ENCODE measurements around the gene CDHR2.

CDHR2 gene

GRCh38 chr5:176537554-176538229 is 11.4 kb upstream of the CDHR2 start (continued):
- peak; percentile 80; the same call in 1 of the 2 replicates for TF ChIP-seq ZNF692 (tag by site-specific recombination; IDR thresholded peaks at IDR 0.05)
- TF ChIP-seq ZNF416 (tag by site-specific recombination; IDR thresholded peaks at IDR 0.05) = no peak
- TF ChIP-seq ZNF558 (tag by site-specific recombination; IDR thresholded peaks at IDR 0.05) = peak; percentile 67; the same call in 1 of the 2 replicates
- TF ChIP-seq ZNF10 (tag by site-specific recombination; IDR thresholded peaks at IDR 0.05) = 0 out of 2 replicates have a peak, but pooled peaks have one; percentile 25
- TF ChIP-seq ZBTB10 (tag by site-specific recombination; IDR thresholded peaks at IDR 0.05) = peak; percentile 99
- peak; percentile 2; the same call in 1 of the 2 replicates for TF ChIP-seq ZNF37A (tag by site-specific recombination; IDR thresholded peaks at IDR 0.05)
- TF ChIP-seq SALL2 (tag by site-specific recombination; IDR thresholded peaks at IDR 0.05; ENCODE audit: borderline replicate concordance) = no peak
- TF ChIP-seq ZNF423 (tag by site-specific recombination; IDR thresholded peaks at IDR 0.05) = peak; percentile 20; the same call in 1 of the 2 replicates
- TF ChIP-seq ZSCAN30 (tag by site-specific recombination; IDR thresholded peaks at IDR 0.05) = peak; percentile 82
- TF ChIP-seq ZNF280D (tag by site-specific recombination; IDR thresholded peaks at IDR 0.05) = 0 out of 2 replicates have a peak, but pooled peaks have one; percentile 34
- peak; percentile 80 for TF ChIP-seq YY1 (tag by site-specific recombination; IDR thresholded peaks at IDR 0.05)
- no peak for TF ChIP-seq ZNF169 (tag by site-specific recombination; IDR thresholded peaks at IDR 0.05)
- TF ChIP-seq PATZ1 (tag by site-specific recombination; IDR thresholded peaks at IDR 0.05) = no peak; the same call in 1 of the 2 replicates
- TF ChIP-seq ZNF48 (tag by site-specific recombination; IDR thresholded peaks at IDR 0.05) = no peak
- no peak for TF ChIP-seq ZNF112 (tag by site-specific recombination; IDR thresholded peaks at IDR 0.05)
- TF ChIP-seq ZNF529 (tag by site-specific recombination; IDR thresholded peaks at IDR 0.05; ENCODE audit: insufficient replicate concordance) = no peak
- no peak; the same call in 1 of the 2 replicates for TF ChIP-seq ZNF548 (tag by site-specific recombination; IDR thresholded peaks at IDR 0.05)
- no peak for TF ChIP-seq FEZF1 (tag by site-specific recombination; IDR thresholded peaks at IDR 0.05)
- TF ChIP-seq ZNF561 (tag by site-specific recombination; IDR thresholded peaks at IDR 0.05; ENCODE audit: borderline replicate concordance) = peak; percentile 33; the same call in 1 of the 2 replicates
- no peak for TF ChIP-seq ZNF510 (tag by site-specific recombination; IDR thresholded peaks at IDR 0.05; ENCODE audit: insufficient replicate concordance)
- no peak for TF ChIP-seq ZNF155 (tag by site-specific recombination; IDR thresholded peaks at IDR 0.05)
- no peak for TF ChIP-seq ZNF354C (tag by site-specific recombination; IDR thresholded peaks at IDR 0.05; ENCODE audit: borderline replicate concordance, low read depth)
- TF ChIP-seq GLIS1 (tag by site-specific recombination; IDR thresholded peaks at IDR 0.05) = peak; percentile 45; the same call in 1 of the 2 replicates
- TF ChIP-seq ZNF362 (tag by site-specific recombination; IDR thresholded peaks at IDR 0.05) = peak; percentile 63
- no peak for TF ChIP-seq ZNF302 (tag by site-specific recombination; IDR thresholded peaks at IDR 0.05; ENCODE audit: low read depth)
- TF ChIP-seq ZNF433 (tag by site-specific recombination; IDR thresholded peaks at IDR 0.05; ENCODE audit: low read depth) = no peak
- no peak for TF ChIP-seq ZNF664 (tag by site-specific recombination; IDR thresholded peaks at IDR 0.05)
- no peak for TF ChIP-seq ZNF175 (tag by site-specific recombination; IDR thresholded peaks at IDR 0.05)
- no peak for TF ChIP-seq TRIM28 (IDR thresholded peaks at IDR 0.05; ENCODE audit: borderline replicate concordance, low read length)
- peak; percentile 14; the same call in 1 of the 2 replicates for TF ChIP-seq ZNF623 (tag by site-specific recombination; IDR thresholded peaks at IDR 0.05)
